ENCODE measurements around the gene NRK.
A peak's percentile ranks its signal among the peaks of the same experiment; 100 is the strongest.
"Not testable (repeated sequence)": the region's sequence is repeated elsewhere in the genome, so short reads cannot be mapped to it uniquely, and the experiment has no call there.

NRK gene

DNA sequence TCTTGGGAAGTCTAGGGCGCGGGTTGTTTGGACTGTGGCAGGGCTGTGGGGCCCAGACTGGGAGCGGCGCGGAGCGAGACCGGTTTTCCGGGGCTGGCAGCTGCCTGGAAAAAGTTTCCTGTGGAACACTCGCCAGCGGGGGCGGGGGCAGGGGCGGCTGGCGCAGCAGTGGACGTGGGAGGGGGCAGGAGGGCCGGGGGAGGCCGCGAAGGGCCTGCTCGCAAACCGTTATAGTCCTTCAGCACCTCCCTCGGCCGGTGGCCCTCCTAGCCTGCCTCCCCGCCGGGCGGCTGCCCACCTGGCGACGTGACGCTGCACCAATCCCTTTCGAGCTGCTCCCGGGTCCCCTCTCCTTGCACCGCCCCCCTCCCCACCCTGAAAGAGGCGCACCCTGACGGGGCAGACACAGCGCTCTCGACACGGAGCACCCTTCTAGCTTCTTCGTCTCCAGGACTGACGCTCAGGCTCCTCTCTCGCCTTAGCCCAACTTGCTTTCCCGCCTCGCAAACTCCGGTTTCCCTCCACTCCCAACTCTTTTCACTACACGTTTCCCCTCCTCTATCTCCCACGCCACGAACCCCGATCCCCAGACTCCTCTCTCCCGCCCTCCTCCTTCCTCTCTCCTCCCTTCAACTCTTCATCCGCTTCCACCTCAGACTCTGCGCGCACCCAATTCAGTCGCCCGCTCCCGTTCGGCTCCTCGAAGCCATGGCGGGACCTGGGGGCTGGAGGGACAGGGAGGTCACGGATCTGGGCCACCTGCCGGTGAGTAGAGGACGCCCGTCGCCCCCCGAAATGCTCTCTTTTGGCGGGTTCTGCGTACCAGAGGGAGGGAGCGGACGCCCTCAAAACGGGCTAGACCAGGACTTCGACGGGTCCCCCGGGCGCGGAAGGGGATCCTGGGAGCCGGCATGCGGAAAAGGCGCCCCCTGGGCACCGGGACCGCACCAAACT is at the start of gene NRK:
Gene NRK, plus strand, starts transcription at position 402 of the 954 bp plus-strand sequence. Its CDS starts 307 bp downstream, at position 709.
- peak; percentile 14 for DNase-seq (ENCODE audit: low spot score)

DNA sequence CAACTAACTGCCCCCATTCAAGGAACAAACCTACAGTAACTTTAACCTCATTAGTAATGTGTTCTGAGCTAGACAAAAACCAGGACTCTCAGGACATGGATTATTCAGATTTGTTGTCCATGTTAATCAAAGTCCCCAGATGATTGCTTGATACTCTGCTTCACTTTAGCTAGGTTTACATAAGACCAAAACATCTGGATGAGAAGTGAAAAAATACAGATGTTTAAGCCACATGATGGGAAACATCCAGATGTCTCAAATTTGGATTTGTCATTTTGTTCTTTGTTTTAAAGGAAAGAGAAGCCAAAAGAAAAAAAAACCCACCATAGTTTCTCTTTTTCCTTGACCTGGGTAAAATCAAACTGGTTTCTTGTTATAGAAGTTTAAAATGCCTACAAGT is 48.5 kb upstream of the NRK start:
- no peak for DNase-seq (ENCODE audit: low spot score)

- no peak for DNase-seq (ENCODE audit: low spot score)
These were observed 46.7 kb upstream of the NRK start for GRCh38 chrX:105775679-105776078.

- no peak for DNase-seq (ENCODE audit: low spot score)
These were observed 40.5 kb upstream of the NRK start for GRCh38 chrX:105781804-105782203.

- DNase-seq (ENCODE audit: low spot score), result not testable (repeated sequence)
These were observed 25.5 kb upstream of the NRK start for GRCh38 chrX:105796877-105797276.

- DNase-seq (ENCODE audit: low spot score), result no peak
These were observed 18.4 kb upstream of the NRK start for GRCh38 chrX:105803891-105804290.

DNA sequence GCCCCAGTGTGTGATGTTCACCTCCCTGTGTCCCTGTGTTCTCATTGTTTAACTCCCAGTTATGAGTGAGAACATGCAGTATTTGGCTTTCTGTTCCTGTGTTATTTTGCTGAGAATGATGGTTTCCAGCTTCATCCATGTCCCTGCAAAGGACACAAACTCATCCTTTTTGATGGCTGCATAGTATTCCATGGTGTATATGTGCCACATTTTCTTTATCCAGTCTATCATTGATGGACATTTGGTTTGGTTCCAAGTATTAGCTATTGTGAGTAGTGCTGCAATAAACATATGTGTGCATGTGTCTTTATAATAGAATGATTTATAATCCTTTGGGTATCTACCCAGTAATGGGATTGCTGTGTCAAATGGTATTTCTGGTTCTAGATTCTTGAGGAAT is 16.7 kb upstream of the NRK start:
- not testable (repeated sequence) for DNase-seq (ENCODE audit: low spot score)

GRCh38 chrX:105816517-105816916 is 5.8 kb upstream of the NRK start:
- DNase-seq (ENCODE audit: low spot score), result no peak

DNA sequence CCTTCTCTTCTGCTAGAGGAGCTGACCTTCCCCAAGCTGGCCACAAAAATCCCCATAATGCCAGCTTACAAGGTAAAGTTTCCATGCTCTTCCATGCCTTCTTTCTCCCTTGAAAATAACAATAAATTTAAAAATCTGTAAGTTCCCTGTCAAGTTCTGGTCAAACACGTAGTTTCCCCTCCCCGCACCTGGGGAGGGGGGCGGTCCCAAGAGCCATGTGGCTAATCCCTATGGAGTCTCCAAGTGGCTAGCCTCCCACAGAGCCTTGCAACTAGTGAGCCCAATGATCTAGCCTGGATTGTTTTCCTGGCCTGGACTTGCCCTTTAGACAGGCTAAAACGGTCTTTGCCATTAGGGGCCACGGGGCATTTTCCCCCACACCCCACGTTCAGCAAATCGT is 2.1 kb upstream of the NRK start:
- DNase-seq (ENCODE audit: low spot score), result peak; percentile 26

- peak; percentile 25 for DNase-seq (ENCODE audit: low spot score)
These were observed 743 bp upstream of the NRK start for GRCh38 chrX:105821471-105822121.

- no peak for DNase-seq (ENCODE audit: low spot score)
These were observed 735 bp downstream of the NRK start for GRCh38 chrX:105823092-105823455.

- no peak for DNase-seq (ENCODE audit: low spot score)
These were observed 6.7 kb downstream of the NRK start for GRCh38 chrX:105829011-105829410.

DNA sequence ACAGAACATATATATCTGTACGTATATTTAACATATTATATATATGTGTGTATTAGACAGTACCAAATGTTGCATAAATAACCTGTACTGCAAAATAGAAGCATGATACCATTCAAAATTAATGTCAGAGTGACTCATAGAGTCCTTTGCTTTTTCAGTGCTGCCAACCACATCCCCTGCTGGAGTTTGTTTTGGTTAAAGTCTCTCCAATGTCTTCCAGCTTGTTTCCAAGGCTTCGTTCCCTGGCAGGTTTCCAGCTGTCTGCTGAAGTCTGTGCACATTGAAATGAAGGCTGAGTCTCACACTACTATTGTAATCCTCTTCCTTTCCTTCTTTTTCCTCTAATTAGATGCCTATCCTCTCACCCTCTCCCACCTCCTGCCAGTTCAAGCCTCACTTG is 14.9 kb downstream of the NRK start:
- no peak for DNase-seq (ENCODE audit: low spot score)

- DNase-seq (ENCODE audit: low spot score), result no peak
These were observed 23.3 kb downstream of the NRK start for GRCh38 chrX:105845631-105846030.

DNA sequence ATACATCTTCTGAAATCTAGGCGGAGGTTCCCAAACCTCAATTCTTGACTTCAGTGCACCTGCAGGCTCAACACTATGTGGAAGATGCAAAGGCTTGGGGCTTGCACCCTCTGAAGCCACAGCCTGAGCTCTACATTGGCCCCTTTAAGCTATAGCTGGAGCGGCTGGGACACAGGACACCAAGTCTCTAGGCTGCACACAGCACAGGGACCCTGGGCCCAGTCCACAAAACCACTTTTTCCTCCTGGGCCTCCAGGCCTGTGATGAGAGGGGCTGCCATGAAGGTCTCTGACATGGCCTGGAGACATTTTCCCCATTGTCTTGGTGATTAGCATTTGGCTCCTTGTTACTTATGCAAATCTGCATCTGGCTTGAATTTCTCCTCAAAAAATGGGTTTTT is 27.8 kb downstream of the NRK start:
- DNase-seq (ENCODE audit: low spot score), result not testable (repeated sequence)

DNA sequence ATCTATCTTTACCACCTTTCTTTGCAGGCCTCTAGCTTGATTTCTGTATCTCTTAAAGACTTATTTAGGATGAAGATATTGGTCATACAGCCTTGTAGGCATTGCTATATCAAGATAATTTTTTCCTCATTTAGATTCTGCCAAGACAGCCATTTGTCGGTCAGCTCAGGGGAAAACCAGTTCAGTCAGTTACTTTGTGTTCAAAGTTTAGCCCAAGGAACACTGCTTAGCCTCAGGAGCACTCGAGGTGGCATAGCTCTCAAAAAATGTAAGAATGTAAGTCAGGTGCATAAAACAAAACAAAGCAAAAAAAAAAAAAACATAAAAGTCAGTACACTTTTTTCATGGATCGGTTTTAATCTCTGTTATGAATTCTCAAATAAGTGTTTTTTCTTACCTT is 43.4 kb downstream of the NRK start:
- DNase-seq (ENCODE audit: low spot score), result no peak

DNA sequence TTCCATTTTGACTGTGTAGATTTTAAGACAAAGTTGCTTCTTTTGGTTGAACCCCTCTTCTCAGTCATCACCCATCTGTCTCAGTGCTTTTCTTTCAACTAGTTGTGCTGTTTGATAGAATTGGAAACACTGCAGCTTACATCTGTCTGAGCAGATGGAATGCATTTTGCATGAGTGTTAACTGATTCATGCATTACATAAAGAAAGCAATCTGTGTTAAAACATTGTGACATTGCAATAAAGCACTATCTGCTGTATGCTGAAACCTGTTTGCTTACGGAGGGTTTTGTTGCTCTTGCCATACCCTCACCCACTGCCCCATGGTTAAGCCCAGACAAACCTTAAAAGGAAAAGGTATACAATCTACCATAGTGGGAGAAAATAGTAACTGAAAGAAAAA is 47.4 kb downstream of the NRK start:
- DNase-seq (ENCODE audit: low spot score), result no peak

DNA sequence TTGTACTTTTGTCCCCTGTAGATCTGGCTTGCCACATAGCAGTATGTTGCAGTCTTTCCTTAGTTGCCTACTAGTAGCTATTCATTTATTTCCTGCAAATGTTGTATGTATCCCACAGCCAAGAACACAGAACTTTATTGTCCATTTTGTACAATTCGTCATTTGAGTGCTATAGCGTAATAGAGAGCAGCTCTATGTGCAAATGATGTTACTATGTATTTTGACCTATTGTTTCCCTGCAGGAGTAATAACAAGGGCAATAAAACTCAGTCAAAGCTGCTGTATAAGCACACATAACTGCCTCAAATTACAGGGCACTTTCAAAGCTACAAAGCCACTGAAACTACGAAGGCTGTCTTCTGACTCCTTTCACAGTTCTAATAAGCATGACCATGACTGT is 48.1 kb downstream of the NRK start:
- peak; percentile 8 for DNase-seq (ENCODE audit: low spot score)

DNA sequence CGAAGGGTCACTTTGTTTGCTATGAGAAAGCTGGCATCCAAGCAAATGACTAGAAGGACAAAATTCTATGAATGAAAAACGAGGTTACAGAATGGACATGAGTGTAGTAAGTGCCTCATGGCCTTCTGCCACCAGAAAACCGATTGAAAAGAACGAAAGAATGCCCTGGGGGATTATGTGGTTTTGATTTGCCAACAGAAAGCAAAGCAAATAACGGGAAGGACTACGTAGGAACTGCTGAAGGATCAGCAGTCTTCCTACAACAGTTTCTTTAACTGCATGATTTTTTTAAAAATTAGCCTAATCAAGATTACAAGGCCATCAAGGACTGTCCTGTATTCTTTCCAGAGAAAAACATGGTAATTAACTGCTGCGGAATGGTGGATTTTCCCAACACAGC is 50.6 kb downstream of the NRK start:
- no peak for DNase-seq (ENCODE audit: low spot score)

DNA sequence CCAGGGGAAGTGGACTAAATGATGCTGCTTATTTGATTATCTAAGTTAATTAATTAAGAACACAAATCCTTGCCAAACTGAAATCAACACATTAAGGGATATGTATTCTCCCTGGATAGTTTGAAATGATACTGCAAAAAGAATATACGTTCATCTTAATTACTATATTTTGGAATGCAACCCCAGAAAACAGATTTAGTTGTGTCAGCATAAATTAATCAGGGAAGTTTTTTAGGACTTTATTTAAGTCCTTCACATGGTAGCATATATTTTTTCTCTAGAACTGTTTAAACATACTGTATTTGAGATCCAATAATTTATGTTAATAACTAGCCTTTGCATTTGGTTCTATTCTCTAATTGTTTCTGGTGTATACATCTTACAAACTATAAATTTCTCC is 52.5 kb downstream of the NRK start:
- no peak for DNase-seq (ENCODE audit: low spot score)

GRCh38 chrX:105876658-105877057 is 54.3 kb downstream of the NRK start:
- DNase-seq (ENCODE audit: low spot score), result peak; percentile 2

DNA sequence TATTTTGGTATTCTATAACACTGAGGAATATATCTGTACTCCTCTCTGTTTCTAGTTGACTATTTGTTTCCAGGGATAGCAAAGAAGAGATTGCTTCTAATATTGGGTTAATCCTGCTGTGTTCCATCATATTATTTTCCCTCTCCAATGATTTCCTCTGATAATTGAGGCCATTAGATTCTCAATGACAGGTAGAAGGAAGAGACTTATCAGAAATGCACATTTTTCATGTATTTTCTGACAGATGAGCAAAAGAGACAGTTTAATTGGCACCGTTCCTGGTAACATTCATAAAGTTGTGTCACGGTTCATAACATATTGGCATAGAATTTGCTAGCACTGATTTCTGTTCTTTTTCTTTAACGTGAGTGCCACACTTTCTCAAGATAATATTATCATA is 58.2 kb downstream of the NRK start:
- DNase-seq (ENCODE audit: low spot score), result no peak

- no peak for DNase-seq (ENCODE audit: low spot score)
These were observed 60.4 kb downstream of the NRK start for GRCh38 chrX:105882581-105883275.

All from HuH-7 (cell line).